ENCODE measurements around the gene ATF7.

Gene ATF7

GRCh38 chr12:53480491-53481442, 145.4 kb downstream of the ATF7 start:
- DNase-seq, result no peak

GRCh38 chr12:53479331-53479730, 146.9 kb downstream of the ATF7 start:
- DNase-seq, result no peak

GRCh38 chr12:53478865-53479264, 147.3 kb downstream of the ATF7 start:
- DNase-seq, result no peak

GRCh38 chr12:53476769-53477209, 149.4 kb downstream of the ATF7 start:
- no peak for DNase-seq

- DNase-seq, result no peak
Measured at GRCh38 chr12:53474819-53475218, 151.4 kb downstream of the ATF7 start.

- no peak for DNase-seq
Measured at GRCh38 chr12:53474077-53474476, 152.1 kb downstream of the ATF7 start.

- no peak for DNase-seq
Measured at GRCh38 chr12:53472056-53472582, 154.1 kb downstream of the ATF7 start.

GRCh38 chr12:53468282-53468681, 157.9 kb downstream of the ATF7 start:
- DNase-seq, result no peak

GRCh38 chr12:53467880-53468279, 158.3 kb downstream of the ATF7 start:
- no peak for DNase-seq

- no peak for DNase-seq
Measured at GRCh38 chr12:53467082-53467481, 159.1 kb downstream of the ATF7 start.

- no peak for DNase-seq
Measured at GRCh38 chr12:53466640-53467039, 159.5 kb downstream of the ATF7 start.

- DNase-seq, result no peak
Measured at GRCh38 chr12:53465679-53466078, 160.5 kb downstream of the ATF7 start.

GRCh38 chr12:53464685-53465418, 161.3 kb downstream of the ATF7 start:
- no peak for DNase-seq

GRCh38 chr12:53463802-53464560, 162.2 kb downstream of the ATF7 start:
- DNase-seq, result no peak

GRCh38 chr12:53462935-53463334, 163.2 kb downstream of the ATF7 start:
- DNase-seq, result no peak

- DNase-seq, result no peak
Measured at GRCh38 chr12:53461591-53461990, 164.6 kb downstream of the ATF7 start.

- no peak for DNase-seq
Measured at GRCh38 chr12:53461059-53461458, 165.1 kb downstream of the ATF7 start.

GRCh38 chr12:53459097-53459496, 167.1 kb downstream of the ATF7 start:
- DNase-seq, result no peak
